Vagina (tissue), 2 donors: ENCODE data around the gene TMPRSS4. TPM values are rescaled to one million over a fixed set of nuclear protein-coding genes. Genes with fewer than 3 reads are reported as not detected.

Experiments used
- DNase-seq, 2 donors: peaks; one replicate each; pipeline ENCODE4 v3.0.0-alpha.2; 2017; ENCODE audit errors: extremely low spot score in 2 of 2
- H3K27ac ChIP-seq: fragments of 200-600 bp; sonication (generic); one replicate; pipeline ENCODE4 v1.5.1; 2019
- H3K27me3 ChIP-seq: fragments of 200-600 bp; sonication (generic); one replicate; pipeline ENCODE4 v1.5.1; 2019
- H3K36me3 ChIP-seq, 2 donors: fragments of 200-600 bp; sonication (generic); one replicate each; pipeline ENCODE4 v1.5.1; 2017 to 2019
- H3K4me1 ChIP-seq: fragments of 200-600 bp; sonication (generic); one replicate; pipeline ENCODE4 v1.5.1; 2019
- H3K4me3 ChIP-seq, 2 donors: fragments of 200-600 bp; sonication (generic); 1 replicate in 1 of 2; 2 replicates in 1 of 2; pipeline ENCODE4 v1.5.1; 2016 to 2019
- H3K9me3 ChIP-seq: fragments of 200-600 bp; sonication (generic); one replicate; pipeline ENCODE4 v1.5.1; 2019
- CTCF ChIP-seq, 3 experiments: fragments of 450-650 bp in 2 of 3; fragments of 200-600 bp in 1 of 3; sonication (generic) in 1 of 3; IDR thresholded peaks; one replicate each; pipeline ENCODE4 v1.5.1; 2017 to 2019; ENCODE audit warnings: antibody characterized with exemption in 3 of 3, mild to moderate bottlenecking in 2 of 3, moderate library complexity in 2 of 3
- POLR2A ChIP-seq, 2 donors: fragments of 450-650 bp; IDR thresholded peaks; one replicate each; pipeline ENCODE4 v1.6.1; 2017; ENCODE audit warnings: antibody characterized with exemption in 2 of 2, mild to moderate bottlenecking in 2 of 2, moderate library complexity in 2 of 2
- POLR2AphosphoS5 ChIP-seq, 2 donors: sonication (generic); formaldehyde crosslinking; IDR thresholded peaks; one replicate each; pipeline ENCODE4 v1.9.0; 2017; ENCODE audit warnings: antibody characterized with exemption in 2 of 2, mild to moderate bottlenecking in 2 of 2, low read depth in 1 of 2; ENCODE audit not compliant: insufficient read depth in 1 of 2
- intact Hi-C: fragments of 100-400 bp; cut with DNase I; formaldehyde crosslinking; loops from one replicate; pipeline ENCODE4 v1.15.1; 2023
- total RNA-seq: library from RNA; depleted of rRNA; stranded (reverse); fragments of >200 nt; gene quantifications from one replicate; pipeline ENCODE4 v1.2.3, GENCODE V29; 2016

The TMPRSS4 gene
- total RNA-seq, 1 donor from 2014 or later: 20.9 TPM

DNA sequence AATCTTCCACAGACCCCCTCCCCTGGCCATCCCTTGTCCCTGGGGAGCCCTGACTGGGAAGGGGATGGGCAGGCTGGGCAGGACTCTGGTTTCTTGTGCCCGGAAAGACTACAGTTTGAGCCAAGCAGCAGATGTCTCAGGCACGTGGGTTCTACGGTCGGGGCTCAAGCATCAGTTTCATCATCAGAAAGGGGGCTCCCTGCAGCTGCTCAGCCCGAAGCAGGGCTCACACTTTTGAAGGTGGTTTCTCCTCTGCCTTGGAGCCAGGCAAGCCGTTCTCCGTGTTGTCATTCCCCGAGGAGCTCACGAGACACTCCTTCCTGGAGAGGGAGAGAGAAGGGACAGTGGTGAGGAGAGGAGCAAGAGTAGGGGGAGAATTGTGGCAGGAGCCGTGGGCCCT is 59.9 kb downstream of the TMPRSS4 start:
- intact Hi-C loops: no loop called here
- H3K27me3 ChIP-seq: no peaks in the 10 kb centered on the region
- no peak for TF ChIP-seq POLR2A (IDR thresholded peaks at IDR 0.05)
- no peak for TF ChIP-seq POLR2AphosphoS5 (IDR thresholded peaks at IDR 0.05; ENCODE audit: insufficient read depth in 1 of 2, low read depth in 1 of 2)

DNA sequence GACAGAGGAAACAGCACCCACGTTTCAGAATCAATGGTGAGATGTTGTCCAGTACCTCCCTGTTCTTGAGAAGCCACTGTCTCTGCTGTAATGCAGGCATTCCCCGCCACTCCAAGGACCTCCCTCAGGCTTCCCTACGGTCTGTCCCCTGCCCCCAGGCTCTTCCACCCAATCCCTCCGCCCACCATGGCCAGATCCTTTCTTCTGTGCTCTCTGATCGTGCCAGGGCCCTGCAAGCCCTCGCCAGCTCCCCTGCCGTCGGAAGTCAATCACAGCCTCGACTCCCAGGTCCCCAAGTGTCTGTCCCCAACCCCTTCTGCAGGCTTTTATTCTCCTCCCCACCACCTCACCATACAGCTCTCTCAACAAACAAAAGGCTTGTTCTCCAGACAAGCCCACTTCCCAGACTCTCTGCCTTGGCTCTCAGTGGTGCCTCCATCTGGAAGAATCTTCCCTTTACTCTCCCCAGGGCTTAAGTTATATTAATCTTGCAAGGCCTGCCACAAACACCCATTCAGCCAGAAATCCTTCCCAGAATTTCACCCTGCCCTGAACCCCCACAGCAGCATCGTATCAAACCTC is 62.1 kb downstream of the TMPRSS4 start:
- no peak overlapping the region for H3K27ac ChIP-seq
- H3K9me3 ChIP-seq: no peaks in the 10 kb centered on the region
- H3K4me3 ChIP-seq: no peak overlapping the region
- no peaks in the 10 kb centered on the region for H3K4me1 ChIP-seq
- intact Hi-C loops: no loop called here
- no peak for DNase-seq
- TF ChIP-seq CTCF (IDR thresholded peaks at IDR 0.05) (no peak), POLR2AphosphoS5 (IDR thresholded peaks at IDR 0.05; ENCODE audit: insufficient read depth in 1 of 2, low read depth in 1 of 2) (no peak), POLR2A (IDR thresholded peaks at IDR 0.05) (no peak)
- no peaks in the 10 kb centered on the region for H3K36me3 ChIP-seq
- H3K27me3 ChIP-seq: no peaks in the 10 kb centered on the region

More for the DNA sequence above, 59.9 kb downstream of the TMPRSS4 start:
- no peak overlapping the region for H3K27ac ChIP-seq
- DNase-seq: no peak
- H3K4me3 ChIP-seq: no peak overlapping the region
- H3K9me3 ChIP-seq: no peaks in the 10 kb centered on the region
- no peaks in the 10 kb centered on the region for H3K36me3 ChIP-seq
- H3K4me1 ChIP-seq: no peaks in the 10 kb centered on the region

DNA sequence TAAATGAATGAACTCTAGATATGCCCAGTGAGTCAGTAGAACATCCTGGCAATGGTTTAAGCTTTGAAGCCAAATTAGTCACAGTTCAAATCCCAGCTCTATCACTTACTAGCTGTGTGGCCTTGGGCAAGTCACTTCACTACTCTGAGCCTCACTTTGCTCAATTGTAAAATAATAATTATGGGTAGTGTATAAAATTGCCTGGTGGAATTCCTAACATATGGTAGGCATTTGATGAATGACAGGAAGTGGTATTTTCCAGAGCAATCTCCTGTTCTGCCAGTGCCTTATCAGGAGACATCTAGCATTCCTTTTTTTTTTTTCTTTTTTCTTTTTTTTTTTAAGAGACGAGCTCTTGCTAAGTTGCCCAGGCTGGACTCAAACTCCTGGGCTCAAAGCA is 62.7 kb downstream of the TMPRSS4 start:
- no peak for TF ChIP-seq CTCF (IDR thresholded peaks at IDR 0.05)
- TF ChIP-seq POLR2A (IDR thresholded peaks at IDR 0.05): no peak
- Histone ChIP-seq H3K36me3 (no peaks in the 10 kb centered on the region), H3K9me3 (no peaks in the 10 kb centered on the region), H3K27ac (no peak overlapping the region), H3K4me3 (no peak overlapping the region), H3K27me3 (no peaks in the 10 kb centered on the region), H3K4me1 (no peaks in the 10 kb centered on the region)
- DNase-seq: no peak
- intact Hi-C loops: no loop called here

GRCh38 chr11:118142081-118142480 is 65.2 kb downstream of the TMPRSS4 start:
- TF ChIP-seq POLR2A (IDR thresholded peaks at IDR 0.05) (no peak), POLR2AphosphoS5 (IDR thresholded peaks at IDR 0.05; ENCODE audit: insufficient read depth in 1 of 2, low read depth in 1 of 2) (peak in 1 of 2 donors; percentile 14)
- peaks cover 7% of the 10 kb centered on the region for H3K4me1 ChIP-seq
- H3K9me3 ChIP-seq: no peaks in the 10 kb centered on the region
- DNase-seq: no peak
- H3K36me3 ChIP-seq: no peaks in the 10 kb centered on the region
- no peaks in the 10 kb centered on the region for H3K27me3 ChIP-seq
- no peak overlapping the region for H3K27ac ChIP-seq
- H3K4me3 ChIP-seq: no peak overlapping the region
- intact Hi-C loops: loop anchor here (10.0 kb wide), 1 partner anchor 213 kb away; the partner anchor contains the start of gene UBE4A

GRCh38 chr11:118142809-118143208 is 65.9 kb downstream of the TMPRSS4 start:
- Histone ChIP-seq H3K36me3 (no peaks in the 10 kb centered on the region), H3K4me1 (peaks cover 7% of the 10 kb centered on the region), H3K4me3 (no peak overlapping the region), H3K27ac (no peak overlapping the region), H3K27me3 (no peaks in the 10 kb centered on the region), H3K9me3 (no peaks in the 10 kb centered on the region)
- intact Hi-C loops: loop anchor here (10.0 kb wide), 1 partner anchor 212 kb away; the partner anchor contains the start of gene UBE4A
- TF ChIP-seq POLR2AphosphoS5 (IDR thresholded peaks at IDR 0.05; ENCODE audit: insufficient read depth in 1 of 2, low read depth in 1 of 2) (no peak), CTCF (IDR thresholded peaks at IDR 0.05) (no peak), POLR2A (IDR thresholded peaks at IDR 0.05) (no peak)
- DNase-seq: no peak

GRCh38 chr11:118143661-118144185 is 66.8 kb downstream of the TMPRSS4 start:
- Histone ChIP-seq H3K27me3 (no peaks in the 10 kb centered on the region), H3K27ac (no peak overlapping the region), H3K36me3 (no peaks in the 10 kb centered on the region), H3K4me3 (no peak overlapping the region), H3K4me1 (peaks cover 7% of the 10 kb centered on the region), H3K9me3 (no peaks in the 10 kb centered on the region)
- no peak for DNase-seq
- TF ChIP-seq CTCF (IDR thresholded peaks at IDR 0.05) (no peak), POLR2A (IDR thresholded peaks at IDR 0.05) (no peak), POLR2AphosphoS5 (IDR thresholded peaks at IDR 0.05; ENCODE audit: insufficient read depth in 1 of 2, low read depth in 1 of 2) (no peak)
- intact Hi-C loops: loop anchor here (10.0 kb wide), 1 partner anchor 211 kb away; the partner anchor contains the start of gene UBE4A
